Adrenal gland (tissue), 5 donors: ENCODE measurements around the gene RUFY1.
"Not testable (repeated sequence)": the region's sequence is repeated elsewhere in the genome, so short reads cannot be mapped to it uniquely, and the experiment has no call there.

Source experiments
- POLR2A ChIP-seq, 2 donors: fragments of 450-650 bp; IDR thresholded peaks; one replicate each; pipeline ENCODE4 v1.6.1; 2017; ENCODE audit warnings: antibody characterized with exemption in 2 of 2, mild to moderate bottlenecking in 2 of 2, moderate library complexity in 1 of 2
- TF ChIP-seq, protein P1 (sequence below), 6 experiments: fragments of 450-650 bp in 4 of 6; fragments of 200-600 bp in 2 of 6; sonication (generic) in 1 of 6; IDR thresholded peaks; 1 replicate in 5 of 6; 2 replicates in 1 of 6; pipeline versions ENCODE4 v1.5.1 to v1.8.0; 2016 to 2021; ENCODE audit warnings: antibody characterized with exemption in 6 of 6, mild to moderate bottlenecking in 2 of 6, moderate library complexity in 1 of 6
- donor health status: DM: no; HTN: no; CAD: no.

DNA sequence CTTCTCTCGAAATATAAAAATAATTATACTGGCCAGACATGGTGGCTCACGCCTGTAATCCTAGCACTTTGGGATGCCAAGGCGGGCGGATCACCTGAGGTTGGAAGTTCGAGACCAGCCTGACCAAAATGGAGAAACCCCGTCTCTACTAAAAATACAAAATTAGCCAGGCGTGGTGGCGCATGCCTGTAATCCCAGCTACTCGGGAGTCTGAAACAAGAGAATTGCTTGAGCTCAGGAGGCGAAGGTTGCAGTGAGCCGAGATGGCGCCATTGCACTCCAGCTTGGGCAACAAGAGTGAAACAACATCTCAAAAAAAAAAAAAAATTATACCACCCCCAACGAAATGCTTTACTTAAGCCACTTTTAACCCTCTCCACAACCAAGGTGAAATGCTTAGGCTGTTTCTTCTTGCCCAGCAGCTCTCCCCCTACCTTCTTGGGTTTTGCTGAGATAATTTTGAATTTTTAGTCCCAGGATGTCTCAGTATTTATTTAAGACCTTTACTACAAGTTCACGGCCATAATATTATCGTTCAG, 8.0 kb downstream of the RUFY1 start:
- TF ChIP-seq, protein P1, sequence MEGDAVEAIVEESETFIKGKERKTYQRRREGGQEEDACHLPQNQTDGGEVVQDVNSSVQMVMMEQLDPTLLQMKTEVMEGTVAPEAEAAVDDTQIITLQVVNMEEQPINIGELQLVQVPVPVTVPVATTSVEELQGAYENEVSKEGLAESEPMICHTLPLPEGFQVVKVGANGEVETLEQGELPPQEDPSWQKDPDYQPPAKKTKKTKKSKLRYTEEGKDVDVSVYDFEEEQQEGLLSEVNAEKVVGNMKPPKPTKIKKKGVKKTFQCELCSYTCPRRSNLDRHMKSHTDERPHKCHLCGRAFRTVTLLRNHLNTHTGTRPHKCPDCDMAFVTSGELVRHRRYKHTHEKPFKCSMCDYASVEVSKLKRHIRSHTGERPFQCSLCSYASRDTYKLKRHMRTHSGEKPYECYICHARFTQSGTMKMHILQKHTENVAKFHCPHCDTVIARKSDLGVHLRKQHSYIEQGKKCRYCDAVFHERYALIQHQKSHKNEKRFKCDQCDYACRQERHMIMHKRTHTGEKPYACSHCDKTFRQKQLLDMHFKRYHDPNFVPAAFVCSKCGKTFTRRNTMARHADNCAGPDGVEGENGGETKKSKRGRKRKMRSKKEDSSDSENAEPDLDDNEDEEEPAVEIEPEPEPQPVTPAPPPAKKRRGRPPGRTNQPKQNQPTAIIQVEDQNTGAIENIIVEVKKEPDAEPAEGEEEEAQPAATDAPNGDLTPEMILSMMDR (IDR thresholded peaks at IDR 0.05): not testable (repeated sequence)
- TF ChIP-seq POLR2A (IDR thresholded peaks at IDR 0.05): not testable (repeated sequence)
